ENCODE data around the gene MICAL3.

GRCh38 chr22:18058371-18059093 is 34.2 kb upstream of the MICAL3 start:
- TF ChIP-seq RARB (CRISPR knock-in tag; IDR thresholded peaks at IDR 0.05) (no peak), CHD4 (IDR thresholded peaks at IDR 0.05; ENCODE audit: borderline replicate concordance) (no peak), GATA3 (IDR thresholded peaks at IDR 0.05; ENCODE audit: borderline replicate concordance) (no peak), POLR2A (IDR thresholded peaks at IDR 0.05; ENCODE audit: low read length) (no peak), CTCF (IDR thresholded peaks at IDR 0.05) (no peak), CEBPB (IDR thresholded peaks at IDR 0.05) (no peak)
- TF ChIP-seq, protein P1, sequence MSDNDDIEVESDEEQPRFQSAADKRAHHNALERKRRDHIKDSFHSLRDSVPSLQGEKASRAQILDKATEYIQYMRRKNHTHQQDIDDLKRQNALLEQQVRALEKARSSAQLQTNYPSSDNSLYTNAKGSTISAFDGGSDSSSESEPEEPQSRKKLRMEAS (IDR thresholded peaks at IDR 0.05), result no peak
